H1 (cell line): Measurements from ENCODE around the gene RPS21. TPM values are rescaled to one million over a fixed set of nuclear protein-coding genes. Genes with fewer than 3 reads are reported as not detected.

Experiments
- CBX5 ChIP-seq: fragments of 300-800, 300-1000 bp; sonication (generic); IDR thresholded peaks from 2 replicates; pipeline ENCODE4 v1.7.1; 2016; ENCODE audit warnings: antibody characterized with exemption, low read length, low read depth
- CHD2 ChIP-seq: IDR thresholded peaks from 2 replicates; pipeline ENCODE4 v1.6.1; 2012; ENCODE audit warnings: low read length, improper control_type of control experiment
- CTCF ChIP-seq, 3 experiments: IDR thresholded peaks; 1 replicate in 2 of 3; 2 replicates in 1 of 3; pipeline versions ENCODE4 v1.5.1 to v1.6.1; 2011; ENCODE audit warnings: low read length in 3 of 3, mild to moderate bottlenecking in 3 of 3, inconsistent platforms in 2 of 3, low read depth in 1 of 3, moderate library complexity in 1 of 3; ENCODE audit not compliant: insufficient read depth in 1 of 3; ENCODE audit errors: control extremely low read depth in 1 of 3
- E2F6 ChIP-seq: IDR thresholded peaks from 2 replicates; pipeline ENCODE4 v1.6.1; 2012; ENCODE audit warnings: inconsistent platforms
- KDM1A ChIP-seq: fragments of 200-600, 300-600 bp; sonication (generic); IDR thresholded peaks from 2 replicates; pipeline ENCODE4 v1.7.1; 2016; ENCODE audit warnings: mild to moderate bottlenecking, low read length, borderline replicate concordance
- polyA plus RNA-seq, 7 experiments: library from polyadenylated mRNA; depleted of rRNA in 3 of 7; stranded (reverse) in 5 of 7; unstranded in 2 of 7; fragments of >200 nt in 5 of 7; fragments of 200-250 nt in 2 of 7; gene quantifications; 1 replicate in 5 of 7; 2 replicates in 1 of 7; 4 replicates in 1 of 7; pipeline versions ENCODE4 v1.2.1 to v1.2.3, GENCODE V29; 2011 to 2013; ENCODE audit warnings: missing spikeins in 2 of 7, mixed read lengths in 2 of 7
- total RNA-seq: library from RNA; stranded (reverse); fragmentation: NEBNext Ultra II Directional; extraction: Animal tissue kit (Norgen Biotek cat#: 25700); gene quantifications from 2 replicates; pipeline ENCODE4 v1.2.1, GENCODE V29; 2021

RPS21 gene
- total and polyA plus RNA-seq, 2 of the 8 experiments (the other 6 are each of a cell fraction or from before 2014, with no cell fraction given), result 1,787 to 7,219 TPM

- TF ChIP-seq E2F6, result no peak
- no peak for TF ChIP-seq CTCF (IDR thresholded peaks at IDR 0.05; ENCODE audit: control extremely low read depth in 1 of 3, insufficient read depth in 1 of 3, low read depth in 1 of 3, low read length in 3 of 3)
- no peak for TF ChIP-seq CBX5
- TF ChIP-seq CHD2, result no peak
- peak; percentile 85; the same call in 1 of the 2 replicates for TF ChIP-seq KDM1A
Observed at GRCh38 chr20:62360854-62361798, 25.8 kb upstream of the RPS21 start (continued).
